Gastroesophageal sphincter (tissue), 3 donors: ENCODE results near the gene XPO1.

Source experiments
- POLR2A ChIP-seq, 2 donors: fragments of 450-650 bp; IDR thresholded peaks; one replicate each; pipeline ENCODE4 v1.6.1; 2017; ENCODE audit warnings: antibody characterized with exemption in 2 of 2, mild to moderate bottlenecking in 2 of 2, moderate library complexity in 1 of 2
- TF ChIP-seq, protein P1 (sequence below), 4 experiments: fragments of 200-600 bp in 2 of 4; fragments of 450-650 bp in 2 of 4; sonication (generic) in 1 of 4; IDR thresholded peaks; one replicate each; pipeline ENCODE4 v1.5.1; 2017 to 2019; ENCODE audit warnings: antibody characterized with exemption in 4 of 4, mild to moderate bottlenecking in 2 of 4, moderate library complexity in 2 of 4

DNA sequence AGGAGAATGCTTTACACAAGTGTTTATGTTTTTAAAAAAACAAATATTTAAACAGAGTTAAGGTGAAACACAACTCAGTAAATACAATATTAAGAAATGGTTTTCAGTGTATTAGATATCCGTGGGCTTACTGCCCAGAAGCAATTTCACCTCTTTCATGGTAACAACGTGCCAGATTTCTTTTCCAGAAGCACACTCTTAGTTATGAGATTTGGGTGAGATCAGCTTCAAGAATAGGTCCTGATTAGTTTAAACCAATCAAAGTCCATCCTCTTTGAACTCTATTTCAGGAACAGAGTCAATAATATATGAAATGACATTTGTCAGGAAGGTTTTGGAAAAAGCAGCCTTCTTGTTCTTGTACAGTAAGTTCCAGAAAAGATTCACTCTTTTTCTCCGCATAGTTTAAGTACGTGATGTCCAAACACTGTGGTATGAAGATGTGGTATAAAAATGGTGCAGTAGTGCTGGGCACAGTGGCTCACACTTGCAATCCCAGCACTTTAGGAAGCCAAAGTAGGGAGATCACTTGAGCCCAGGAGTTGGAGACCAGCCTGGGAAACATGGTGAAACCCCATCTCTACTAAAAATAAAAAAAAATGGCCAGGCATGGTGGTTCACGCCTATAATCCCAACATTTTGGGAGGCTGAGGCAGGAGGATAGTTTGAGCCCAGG, 81.9 kb downstream of the XPO1 start:
- TF ChIP-seq, protein P1, sequence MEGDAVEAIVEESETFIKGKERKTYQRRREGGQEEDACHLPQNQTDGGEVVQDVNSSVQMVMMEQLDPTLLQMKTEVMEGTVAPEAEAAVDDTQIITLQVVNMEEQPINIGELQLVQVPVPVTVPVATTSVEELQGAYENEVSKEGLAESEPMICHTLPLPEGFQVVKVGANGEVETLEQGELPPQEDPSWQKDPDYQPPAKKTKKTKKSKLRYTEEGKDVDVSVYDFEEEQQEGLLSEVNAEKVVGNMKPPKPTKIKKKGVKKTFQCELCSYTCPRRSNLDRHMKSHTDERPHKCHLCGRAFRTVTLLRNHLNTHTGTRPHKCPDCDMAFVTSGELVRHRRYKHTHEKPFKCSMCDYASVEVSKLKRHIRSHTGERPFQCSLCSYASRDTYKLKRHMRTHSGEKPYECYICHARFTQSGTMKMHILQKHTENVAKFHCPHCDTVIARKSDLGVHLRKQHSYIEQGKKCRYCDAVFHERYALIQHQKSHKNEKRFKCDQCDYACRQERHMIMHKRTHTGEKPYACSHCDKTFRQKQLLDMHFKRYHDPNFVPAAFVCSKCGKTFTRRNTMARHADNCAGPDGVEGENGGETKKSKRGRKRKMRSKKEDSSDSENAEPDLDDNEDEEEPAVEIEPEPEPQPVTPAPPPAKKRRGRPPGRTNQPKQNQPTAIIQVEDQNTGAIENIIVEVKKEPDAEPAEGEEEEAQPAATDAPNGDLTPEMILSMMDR (IDR thresholded peaks at IDR 0.05), result no peak
- TF ChIP-seq POLR2A (IDR thresholded peaks at IDR 0.05), result no peak
